ENCODE results near the gene HOXA3.

DNA sequence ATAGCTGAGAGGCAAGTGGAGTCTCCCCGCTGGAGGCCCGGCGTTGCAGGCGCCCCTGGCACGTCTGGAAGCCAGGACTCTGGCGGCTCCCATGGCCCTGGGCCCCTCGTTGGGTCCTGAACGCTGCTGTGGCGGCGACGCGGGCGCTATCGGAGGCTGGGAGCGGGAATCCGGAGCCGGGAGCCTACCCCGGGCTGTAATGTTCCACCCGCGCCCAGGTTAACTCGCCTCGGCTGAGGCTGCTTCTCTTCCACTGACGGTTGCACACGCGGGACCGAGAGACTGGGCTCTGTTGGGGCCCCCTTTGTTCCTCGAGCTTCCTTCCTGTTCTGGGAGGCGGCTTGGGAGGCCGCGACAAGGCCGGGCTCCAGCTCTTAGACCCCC, 7.6 kb downstream of the HOXA3 start:
- TF ChIP-seq, protein P1, sequence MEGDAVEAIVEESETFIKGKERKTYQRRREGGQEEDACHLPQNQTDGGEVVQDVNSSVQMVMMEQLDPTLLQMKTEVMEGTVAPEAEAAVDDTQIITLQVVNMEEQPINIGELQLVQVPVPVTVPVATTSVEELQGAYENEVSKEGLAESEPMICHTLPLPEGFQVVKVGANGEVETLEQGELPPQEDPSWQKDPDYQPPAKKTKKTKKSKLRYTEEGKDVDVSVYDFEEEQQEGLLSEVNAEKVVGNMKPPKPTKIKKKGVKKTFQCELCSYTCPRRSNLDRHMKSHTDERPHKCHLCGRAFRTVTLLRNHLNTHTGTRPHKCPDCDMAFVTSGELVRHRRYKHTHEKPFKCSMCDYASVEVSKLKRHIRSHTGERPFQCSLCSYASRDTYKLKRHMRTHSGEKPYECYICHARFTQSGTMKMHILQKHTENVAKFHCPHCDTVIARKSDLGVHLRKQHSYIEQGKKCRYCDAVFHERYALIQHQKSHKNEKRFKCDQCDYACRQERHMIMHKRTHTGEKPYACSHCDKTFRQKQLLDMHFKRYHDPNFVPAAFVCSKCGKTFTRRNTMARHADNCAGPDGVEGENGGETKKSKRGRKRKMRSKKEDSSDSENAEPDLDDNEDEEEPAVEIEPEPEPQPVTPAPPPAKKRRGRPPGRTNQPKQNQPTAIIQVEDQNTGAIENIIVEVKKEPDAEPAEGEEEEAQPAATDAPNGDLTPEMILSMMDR (conservative IDR thresholded peaks at IDR 0.05 in 1 of 2, IDR thresholded peaks at IDR 0.05 in 1 of 2; ENCODE audit: low read depth in 1 of 2, low read length in 2 of 2) = no peak
- no peak for TF ChIP-seq EZH2 (IDR thresholded peaks at IDR 0.05; ENCODE audit: low read length, missing control alignments)

Measured in fibroblast of lung (primary cell).